Measurements from ENCODE around the gene SORBS1.

DNA sequence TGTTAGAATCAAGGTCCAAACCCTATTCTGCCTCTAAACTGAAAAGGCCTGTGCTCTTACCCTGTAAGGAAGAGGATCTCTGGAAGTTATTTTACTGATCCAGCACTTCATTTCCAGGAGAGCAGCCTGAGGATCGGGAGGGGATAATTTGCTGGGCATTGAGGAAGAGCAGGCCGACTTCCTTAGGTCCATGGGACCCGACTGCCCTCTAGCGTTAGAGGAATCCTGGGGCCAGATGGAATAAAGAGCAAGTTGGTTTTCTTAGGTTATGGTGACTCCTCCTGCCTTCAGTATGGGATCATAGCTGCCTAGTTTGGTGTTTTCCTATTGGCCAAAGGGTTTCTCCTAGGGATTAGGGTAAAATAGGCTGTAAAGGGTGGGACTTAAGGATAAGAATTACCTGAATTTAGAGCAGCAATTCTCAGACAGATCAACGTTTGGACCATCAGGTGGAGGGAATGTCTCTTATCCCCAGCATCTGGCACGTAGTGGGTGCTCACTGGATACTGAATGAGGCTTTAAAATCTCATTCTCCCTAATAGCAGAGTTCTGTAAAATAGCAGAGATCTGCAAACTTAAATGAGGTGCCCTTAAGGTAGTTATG is 40.0 kb upstream of the SORBS1 start:
- TF ChIP-seq CTCF (IDR thresholded peaks at IDR 0.05; ENCODE audit: low read depth, low read length, missing input control) (peak; percentile 98), RAD21 (IDR thresholded peaks at IDR 0.05) (peak; percentile 100), SP1 (IDR thresholded peaks at IDR 0.05) (no peak), EGR1 (IDR thresholded peaks at IDR 0.05; ENCODE audit: low read depth in 2 of 2) (no peak), ATF3 (IDR thresholded peaks at IDR 0.05) (no peak), HNF4G (IDR thresholded peaks at IDR 0.05) (no peak), ZBTB33 (IDR thresholded peaks at IDR 0.05) (no peak), HNF4A (conservative IDR thresholded peaks at IDR 0.05) (peak in 1 of 2 donors; percentile 39), REST (IDR thresholded peaks at IDR 0.05) (peak; percentile 93), JUND (IDR thresholded peaks at IDR 0.05) (no peak), TAF1 (conservative IDR thresholded peaks at IDR 0.05) (no peak)

Measured in liver (tissue), 3 donors.